Measurements from ENCODE around the gene ZMYND11.

ZMYND11 gene

DNA sequence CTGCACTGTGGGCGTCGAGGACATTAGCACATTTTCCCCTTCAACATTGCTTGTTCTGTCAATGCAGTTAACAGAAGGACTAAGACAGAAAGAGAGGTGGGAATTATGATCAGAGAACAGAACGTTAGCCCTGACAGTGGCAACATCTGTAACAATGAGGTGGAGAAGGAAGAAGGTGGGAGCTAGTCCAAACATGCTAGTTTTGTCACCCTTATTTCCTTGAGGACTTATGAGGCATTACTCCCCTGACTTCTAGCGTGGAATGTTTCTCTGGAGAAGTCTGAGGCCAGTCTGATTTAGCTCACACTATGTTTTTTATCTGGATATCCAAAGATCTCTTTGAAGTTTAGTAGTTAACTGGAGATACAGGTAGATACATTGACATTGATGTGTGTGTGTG, 73.4 kb downstream of the ZMYND11 start:
- no peak overlapping the region for H3K27ac ChIP-seq (ENCODE audit: extremely low read depth, low read depth, low read length)
- no peak overlapping the region for H3K4me3 ChIP-seq (ENCODE audit: low read depth, low read length)
- ChIA-PET POLR2A (no interaction called here), CTCF (no interaction called here)
- H3K36me3 ChIP-seq (ENCODE audit: control insufficient read depth in 2 of 2, insufficient read depth in 1 of 2, low read length in 2 of 2) = peaks cover 0 to 3% of the 10 kb centered on the region in 2 experiments; a peak in 1 of 3 replicates
- no peaks in the 10 kb centered on the region for H3K9me3 ChIP-seq (ENCODE audit: control insufficient read depth, insufficient read depth, low read depth, low read length)
- H3K4me1 ChIP-seq (ENCODE audit: control insufficient read depth, insufficient read depth, low read length) = no peaks in the 10 kb centered on the region
- TF ChIP-seq ZNF585B (tag by site-specific recombination; IDR thresholded peaks at IDR 0.05) = no peak
- TF ChIP-seq WT1 (tag by site-specific recombination; IDR thresholded peaks at IDR 0.05) = no peak
- TF ChIP-seq ZBTB48 (tag by site-specific recombination; IDR thresholded peaks at IDR 0.05) = no peak
- TF ChIP-seq ZNF10 (tag by site-specific recombination; IDR thresholded peaks at IDR 0.05) = no peak
- no peak for TF ChIP-seq GLIS2 (tag by site-specific recombination; IDR thresholded peaks at IDR 0.05)
- no peak for TF ChIP-seq ELK4 (IDR thresholded peaks at IDR 0.05; ENCODE audit: borderline replicate concordance, low read depth, low read length)
- TF ChIP-seq ZNF558 (tag by site-specific recombination; IDR thresholded peaks at IDR 0.05) = no peak
- TF ChIP-seq ZNF2 (tag by site-specific recombination; IDR thresholded peaks at IDR 0.05) = no peak
- TF ChIP-seq, protein P1, sequence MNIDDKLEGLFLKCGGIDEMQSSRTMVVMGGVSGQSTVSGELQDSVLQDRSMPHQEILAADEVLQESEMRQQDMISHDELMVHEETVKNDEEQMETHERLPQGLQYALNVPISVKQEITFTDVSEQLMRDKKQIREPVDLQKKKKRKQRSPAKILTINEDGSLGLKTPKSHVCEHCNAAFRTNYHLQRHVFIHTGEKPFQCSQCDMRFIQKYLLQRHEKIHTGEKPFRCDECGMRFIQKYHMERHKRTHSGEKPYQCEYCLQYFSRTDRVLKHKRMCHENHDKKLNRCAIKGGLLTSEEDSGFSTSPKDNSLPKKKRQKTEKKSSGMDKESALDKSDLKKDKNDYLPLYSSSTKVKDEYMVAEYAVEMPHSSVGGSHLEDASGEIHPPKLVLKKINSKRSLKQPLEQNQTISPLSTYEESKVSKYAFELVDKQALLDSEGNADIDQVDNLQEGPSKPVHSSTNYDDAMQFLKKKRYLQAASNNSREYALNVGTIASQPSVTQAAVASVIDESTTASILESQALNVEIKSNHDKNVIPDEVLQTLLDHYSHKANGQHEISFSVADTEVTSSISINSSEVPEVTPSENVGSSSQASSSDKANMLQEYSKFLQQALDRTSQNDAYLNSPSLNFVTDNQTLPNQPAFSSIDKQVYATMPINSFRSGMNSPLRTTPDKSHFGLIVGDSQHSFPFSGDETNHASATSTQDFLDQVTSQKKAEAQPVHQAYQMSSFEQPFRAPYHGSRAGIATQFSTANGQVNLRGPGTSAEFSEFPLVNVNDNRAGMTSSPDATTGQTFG (tag by site-specific recombination; IDR thresholded peaks at IDR 0.05; ENCODE audit: borderline replicate concordance) = no peak
- no peak for TF ChIP-seq ZNF121 (tag by site-specific recombination; IDR thresholded peaks at IDR 0.05)

GRCh38 chr10:209357-209756, 74.1 kb downstream of the ZMYND11 start:
- H3K27ac ChIP-seq (ENCODE audit: extremely low read depth, low read depth, low read length) = no peak overlapping the region
- ChIA-PET POLR2A (no interaction called here), CTCF (interaction anchor here (1.0 to 1.1 kb wide), 2 partner anchors 10 to 21 kb away, joined by 3 to 6 read pairs; no protein-coding TSS in a partner anchor)
- no peaks in the 10 kb centered on the region for H3K4me1 ChIP-seq (ENCODE audit: control insufficient read depth, insufficient read depth, low read length)
- H3K4me3 ChIP-seq (ENCODE audit: low read depth, low read length) = no peak overlapping the region
- TF ChIP-seq SP3 (tag by site-specific recombination; IDR thresholded peaks at IDR 0.05) = no peak
- no peak for TF ChIP-seq ZSCAN16 (tag by site-specific recombination; IDR thresholded peaks at IDR 0.05)
- no peak for TF ChIP-seq ZBTB20 (tag by site-specific recombination; IDR thresholded peaks at IDR 0.05)
- no peak for TF ChIP-seq SETDB1 (IDR thresholded peaks at IDR 0.05; ENCODE audit: insufficient read length, low read length)
- TF ChIP-seq BCL11A (tag by site-specific recombination; IDR thresholded peaks at IDR 0.05; ENCODE audit: low read depth) = no peak
- TF ChIP-seq ZNF211 (tag by site-specific recombination; IDR thresholded peaks at IDR 0.05; ENCODE audit: low read depth) = no peak
- TF ChIP-seq ZNF423 (tag by site-specific recombination; IDR thresholded peaks at IDR 0.05) = no peak
- TF ChIP-seq ZBTB10 (tag by site-specific recombination; IDR thresholded peaks at IDR 0.05) = no peak
- no peak for TF ChIP-seq GFI1B (tag by site-specific recombination; IDR thresholded peaks at IDR 0.05)
- H3K9me3 ChIP-seq (ENCODE audit: control insufficient read depth, insufficient read depth, low read depth, low read length) = no peaks in the 10 kb centered on the region
- peaks cover 0 to 3% of the 10 kb centered on the region in 2 experiments; a peak in 1 of 3 replicates for H3K36me3 ChIP-seq (ENCODE audit: control insufficient read depth in 2 of 2, insufficient read depth in 1 of 2, low read length in 2 of 2)
